ENCODE results near the gene RGS13.

DNA sequence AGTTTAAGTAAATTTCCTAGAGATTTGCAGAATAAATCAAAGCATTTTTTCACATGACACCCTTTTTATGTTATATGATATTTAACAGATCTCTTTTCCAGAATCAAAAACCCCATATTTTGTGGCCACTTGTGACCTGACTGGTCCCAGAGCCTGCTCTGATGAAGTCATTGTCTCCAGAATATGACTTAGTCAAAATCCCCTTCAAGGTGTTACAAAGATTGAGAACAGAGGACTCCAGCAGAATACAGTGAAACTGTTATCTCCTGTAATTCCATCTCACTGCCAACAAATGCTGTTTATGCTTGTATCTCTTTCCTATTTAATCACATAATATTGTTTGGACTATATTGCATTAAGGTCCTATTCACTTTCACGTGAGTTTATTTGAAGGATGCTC is 34.8 kb upstream of the RGS13 start:
- TF ChIP-seq POLR2AphosphoS5 (IDR thresholded peaks at IDR 0.05; ENCODE audit: insufficient read depth, low read depth, low read length) (no peak), CTCF (IDR thresholded peaks at IDR 0.05; ENCODE audit: extremely low read depth in 1 of 2, insufficient read depth in 1 of 2, low read depth in 1 of 2, low read length in 2 of 2) (no peak), MAX (IDR thresholded peaks at IDR 0.05; ENCODE audit: insufficient read depth, insufficient read length) (no peak)

All from endothelial cell of umbilical vein (primary cell).